CD4-positive, alpha-beta T cell treated with Interleukin-1 beta for 1 hour (primary cell): ENCODE data around the gene CCN2.

Source experiments
- DNase-seq, 2 donors: peaks; one replicate each; pipeline ENCODE4 v3.0.0-alpha.2; 2020 to 2022

The CCN2 gene

GRCh38 chr6:131950767-131951575 is at the start of gene CCN2:
Gene CCN2, minus strand, starts transcription at chr6:131951372. Its CDS starts 200 bp downstream, at chr6:131951172.
- peak in 1 of 2 donors; percentile 17 for DNase-seq

GRCh38 chr6:132000296-132000695 is 49.1 kb upstream of the CCN2 start:
- DNase-seq = no peak

- no peak for DNase-seq
Observed at GRCh38 chr6:131999545-132000146, 48.5 kb upstream of the CCN2 start.

GRCh38 chr6:131998255-131998982 is 47.2 kb upstream of the CCN2 start:
- no peak for DNase-seq

GRCh38 chr6:131997429-131998153 is 46.4 kb upstream of the CCN2 start:
- DNase-seq = no peak

- DNase-seq = no peak
Observed at GRCh38 chr6:131995917-131996316, 44.7 kb upstream of the CCN2 start.

GRCh38 chr6:131992557-131992956 is 41.4 kb upstream of the CCN2 start:
- DNase-seq = no peak

- DNase-seq = no peak
Observed at GRCh38 chr6:131989036-131989435, 37.9 kb upstream of the CCN2 start.

GRCh38 chr6:131982740-131983259 is 31.6 kb upstream of the CCN2 start:
- no peak for DNase-seq

GRCh38 chr6:131981624-131981978 is 30.4 kb upstream of the CCN2 start:
- DNase-seq = no peak

- DNase-seq = no peak
Observed at GRCh38 chr6:131980791-131981623, 29.8 kb upstream of the CCN2 start.

- DNase-seq = no peak
Observed at GRCh38 chr6:131980338-131980790, 29.2 kb upstream of the CCN2 start.

- DNase-seq = no peak
Observed at GRCh38 chr6:131979515-131980337, 28.6 kb upstream of the CCN2 start.

- no peak for DNase-seq
Observed at GRCh38 chr6:131978522-131978921, 27.4 kb upstream of the CCN2 start.

- no peak for DNase-seq
Observed at GRCh38 chr6:131976545-131977061, 25.4 kb upstream of the CCN2 start.

- no peak for DNase-seq
Observed at GRCh38 chr6:131972741-131973140, 21.6 kb upstream of the CCN2 start.

- DNase-seq = no peak
Observed at GRCh38 chr6:131970076-131970859, 19.1 kb upstream of the CCN2 start.

GRCh38 chr6:131968656-131969055 is 17.5 kb upstream of the CCN2 start:
- no peak for DNase-seq

- DNase-seq = no peak
Observed at GRCh38 chr6:131967948-131968347, 16.8 kb upstream of the CCN2 start.

GRCh38 chr6:131966443-131966842 is 15.3 kb upstream of the CCN2 start:
- DNase-seq = no peak
